ENCODE measurements around the gene SDE2. TPM values are rescaled to one million over a fixed set of nuclear protein-coding genes. Genes with fewer than 3 reads are reported as not detected.

The SDE2 gene
- total RNA-seq, 1 experiment from 2014 or later = 18.3 TPM

DNA sequence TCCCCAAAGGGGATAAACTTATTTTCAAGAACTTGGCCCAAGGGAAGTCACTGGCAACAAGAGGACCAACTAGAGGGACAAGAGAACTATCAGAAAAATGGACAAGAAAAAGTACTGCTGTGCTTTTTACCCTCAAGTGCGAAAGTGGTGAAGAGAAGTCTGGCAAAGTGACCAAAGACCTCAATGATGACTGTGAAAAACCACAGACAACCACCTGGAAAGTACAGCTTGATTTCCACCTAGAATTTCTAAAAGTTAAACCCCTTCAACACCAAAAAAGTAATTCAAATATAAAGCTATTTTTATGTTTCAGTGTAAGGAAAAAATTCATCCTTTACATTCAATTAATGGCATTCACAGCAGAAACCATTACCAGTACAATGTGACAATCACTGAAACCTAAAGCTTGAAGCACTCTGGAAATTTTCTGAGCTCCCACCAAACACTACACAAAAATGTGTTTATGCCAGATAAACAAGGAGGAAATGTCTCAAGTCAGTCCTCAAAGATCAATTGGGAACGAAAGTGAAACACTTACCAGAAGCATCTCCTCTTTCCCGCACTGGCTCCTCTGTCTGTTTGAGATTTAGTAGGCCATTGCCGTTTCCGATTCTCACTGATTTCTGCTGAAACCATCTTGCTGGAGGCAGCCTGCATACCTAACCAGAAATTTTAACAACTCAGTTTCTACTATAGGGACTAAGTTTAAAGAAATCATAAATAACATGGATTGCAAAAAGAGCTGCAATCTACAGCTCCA, 8.3 kb downstream of the SDE2 start:
- Histone ChIP-seq H3K4me3 (ENCODE audit: low read depth in 2 of 2, low read length in 2 of 2) (no peak overlapping the region), H3K36me3 (ENCODE audit: control insufficient read depth, insufficient read depth, low read length) (peaks cover 44% of the 10 kb centered on the region), H3K27ac (ENCODE audit: low read length) (no peak overlapping the region), H3K4me1 (ENCODE audit: control insufficient read depth, insufficient read depth, low read length) (no peaks in the 10 kb centered on the region), H3K9me3 (ENCODE audit: control insufficient read depth, insufficient read depth, low read depth, low read length) (no peaks in the 10 kb centered on the region), H3K27me3 (ENCODE audit: control insufficient read depth, insufficient read depth, low read length) (no peaks in the 10 kb centered on the region)
- DNase-seq (ENCODE audit: low read depth, low spot score) (no peak), ATAC-seq (no peak)
- intact Hi-C loops (cut with micrococcal nuclease; ENCODE audit: unreplicated experiment) (no loop called here), in situ Hi-C loops (cut with HindIII; ENCODE audit: low pct_unique_long_range_greater_than_20kb, low sequenced_read_pairs) (no loop called here)
- TF ChIP-seq, protein P1, sequence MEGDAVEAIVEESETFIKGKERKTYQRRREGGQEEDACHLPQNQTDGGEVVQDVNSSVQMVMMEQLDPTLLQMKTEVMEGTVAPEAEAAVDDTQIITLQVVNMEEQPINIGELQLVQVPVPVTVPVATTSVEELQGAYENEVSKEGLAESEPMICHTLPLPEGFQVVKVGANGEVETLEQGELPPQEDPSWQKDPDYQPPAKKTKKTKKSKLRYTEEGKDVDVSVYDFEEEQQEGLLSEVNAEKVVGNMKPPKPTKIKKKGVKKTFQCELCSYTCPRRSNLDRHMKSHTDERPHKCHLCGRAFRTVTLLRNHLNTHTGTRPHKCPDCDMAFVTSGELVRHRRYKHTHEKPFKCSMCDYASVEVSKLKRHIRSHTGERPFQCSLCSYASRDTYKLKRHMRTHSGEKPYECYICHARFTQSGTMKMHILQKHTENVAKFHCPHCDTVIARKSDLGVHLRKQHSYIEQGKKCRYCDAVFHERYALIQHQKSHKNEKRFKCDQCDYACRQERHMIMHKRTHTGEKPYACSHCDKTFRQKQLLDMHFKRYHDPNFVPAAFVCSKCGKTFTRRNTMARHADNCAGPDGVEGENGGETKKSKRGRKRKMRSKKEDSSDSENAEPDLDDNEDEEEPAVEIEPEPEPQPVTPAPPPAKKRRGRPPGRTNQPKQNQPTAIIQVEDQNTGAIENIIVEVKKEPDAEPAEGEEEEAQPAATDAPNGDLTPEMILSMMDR (IDR thresholded peaks at IDR 0.05) = no peak
- no peak for TF ChIP-seq POLR2AphosphoS5 (IDR thresholded peaks at IDR 0.05; ENCODE audit: low read depth, low read length)
- no peak for TF ChIP-seq TCF7L2 (IDR thresholded peaks at IDR 0.05; ENCODE audit: low read depth, low read length)
- no peak for TF ChIP-seq SIN3A (IDR thresholded peaks at IDR 0.05; ENCODE audit: borderline replicate concordance, insufficient read depth, low read depth, low read length)
- TF ChIP-seq, protein P2, sequence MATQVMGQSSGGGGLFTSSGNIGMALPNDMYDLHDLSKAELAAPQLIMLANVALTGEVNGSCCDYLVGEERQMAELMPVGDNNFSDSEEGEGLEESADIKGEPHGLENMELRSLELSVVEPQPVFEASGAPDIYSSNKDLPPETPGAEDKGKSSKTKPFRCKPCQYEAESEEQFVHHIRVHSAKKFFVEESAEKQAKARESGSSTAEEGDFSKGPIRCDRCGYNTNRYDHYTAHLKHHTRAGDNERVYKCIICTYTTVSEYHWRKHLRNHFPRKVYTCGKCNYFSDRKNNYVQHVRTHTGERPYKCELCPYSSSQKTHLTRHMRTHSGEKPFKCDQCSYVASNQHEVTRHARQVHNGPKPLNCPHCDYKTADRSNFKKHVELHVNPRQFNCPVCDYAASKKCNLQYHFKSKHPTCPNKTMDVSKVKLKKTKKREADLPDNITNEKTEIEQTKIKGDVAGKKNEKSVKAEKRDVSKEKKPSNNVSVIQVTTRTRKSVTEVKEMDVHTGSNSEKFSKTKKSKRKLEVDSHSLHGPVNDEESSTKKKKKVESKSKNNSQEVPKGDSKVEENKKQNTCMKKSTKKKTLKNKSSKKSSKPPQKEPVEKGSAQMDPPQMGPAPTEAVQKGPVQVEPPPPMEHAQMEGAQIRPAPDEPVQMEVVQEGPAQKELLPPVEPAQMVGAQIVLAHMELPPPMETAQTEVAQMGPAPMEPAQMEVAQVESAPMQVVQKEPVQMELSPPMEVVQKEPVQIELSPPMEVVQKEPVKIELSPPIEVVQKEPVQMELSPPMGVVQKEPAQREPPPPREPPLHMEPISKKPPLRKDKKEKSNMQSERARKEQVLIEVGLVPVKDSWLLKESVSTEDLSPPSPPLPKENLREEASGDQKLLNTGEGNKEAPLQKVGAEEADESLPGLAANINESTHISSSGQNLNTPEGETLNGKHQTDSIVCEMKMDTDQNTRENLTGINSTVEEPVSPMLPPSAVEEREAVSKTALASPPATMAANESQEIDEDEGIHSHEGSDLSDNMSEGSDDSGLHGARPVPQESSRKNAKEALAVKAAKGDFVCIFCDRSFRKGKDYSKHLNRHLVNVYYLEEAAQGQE (IDR thresholded peaks at IDR 0.05; ENCODE audit: insufficient read depth in 1 of 2, low read depth in 2 of 2, low read length in 1 of 2) = no peak
- no TSS peak for BruUV-seq (replicated peaks)
- POLR2A ChIA-PET = no interaction called here
- CTCF ChIA-PET = interaction anchor here (0.7 kb wide), 1 partner anchor 118 kb away, joined by 4 read pairs; no protein-coding TSS in a partner anchor

DNA sequence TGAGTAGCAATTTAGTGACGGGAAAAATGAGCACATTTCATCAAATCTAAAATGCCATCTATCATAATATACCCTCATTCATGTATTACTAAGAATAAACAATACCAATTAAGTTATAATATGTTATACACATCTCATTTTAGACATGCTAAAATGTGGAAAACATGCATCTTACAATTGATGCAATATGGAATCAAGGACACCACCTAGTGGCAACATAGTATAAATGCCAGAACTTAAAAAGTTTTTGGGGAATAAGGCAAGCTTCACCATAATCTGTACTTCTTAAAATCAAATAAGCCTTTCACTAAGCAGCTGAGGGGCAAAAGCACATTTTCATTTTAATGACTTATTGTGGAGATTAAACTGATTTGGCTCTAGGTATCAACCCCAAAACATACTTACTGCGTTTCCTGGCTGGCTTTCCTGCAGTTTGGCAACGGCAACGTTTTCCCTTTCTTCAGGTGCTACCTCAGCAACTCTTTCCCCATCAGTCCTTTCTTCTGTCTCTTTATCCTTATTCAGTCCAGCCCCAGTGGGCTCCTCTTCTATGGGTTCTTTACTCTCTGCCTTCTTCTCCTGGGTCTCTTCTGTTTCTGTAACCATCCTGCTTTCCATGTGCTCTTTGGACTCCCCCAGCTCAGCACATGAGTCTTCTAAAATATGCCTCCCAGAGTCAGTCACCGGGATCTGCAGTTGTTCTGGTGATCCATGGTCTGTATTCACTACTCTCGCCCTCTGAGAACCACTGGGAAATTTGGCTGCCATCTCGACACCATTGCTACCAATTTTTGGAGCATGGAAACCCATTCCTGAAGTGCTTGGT, 11.4 kb downstream of the SDE2 start:
- Histone ChIP-seq H3K9me3 (ENCODE audit: control insufficient read depth, insufficient read depth, low read depth, low read length) (0 out of 2 replicates have a peak, but pooled peaks cover 3% of the 10 kb centered on the region), H3K27ac (ENCODE audit: low read length) (no peak overlapping the region), H3K4me3 (ENCODE audit: low read depth in 2 of 2, low read length in 2 of 2) (no peak overlapping the region), H3K27me3 (ENCODE audit: control insufficient read depth, insufficient read depth, low read length) (no peaks in the 10 kb centered on the region), H3K36me3 (ENCODE audit: control insufficient read depth, insufficient read depth, low read length) (peaks cover 55% of the 10 kb centered on the region), H3K4me1 (ENCODE audit: control insufficient read depth, insufficient read depth, low read length) (no peaks in the 10 kb centered on the region)
- no TSS peak for BruUV-seq (replicated peaks)
- ChIA-PET POLR2A (interaction anchor here (1.4 kb wide), 1 partner anchor 75 kb away, joined by 3 read pairs; the partner anchor contains the start of gene H3-3A), CTCF (interaction anchor here (0.6 to 1.3 kb wide), 4 partner anchors 8 to 154 kb away, joined by 3 to 7 read pairs (median 5); no protein-coding TSS in a partner anchor)
- in situ Hi-C loops (cut with HindIII; ENCODE audit: low pct_unique_long_range_greater_than_20kb, low sequenced_read_pairs) (no loop called here), intact Hi-C loops (cut with micrococcal nuclease; ENCODE audit: unreplicated experiment) (no loop called here)
- ATAC-seq = peak; percentile 62; the same call in 1 of the 2 replicates
- DNase-seq (ENCODE audit: low read depth, low spot score) = no peak
- TF ChIP-seq POLR2AphosphoS5 (IDR thresholded peaks at IDR 0.05; ENCODE audit: low read depth, low read length) = no peak
- TF ChIP-seq, protein P1 (IDR thresholded peaks at IDR 0.05) = peak; percentile 79
- no peak for TF ChIP-seq SIN3A (IDR thresholded peaks at IDR 0.05; ENCODE audit: borderline replicate concordance, insufficient read depth, low read depth, low read length)
